Measurements from ENCODE around the gene PFKM. TPM values are rescaled to one million over a fixed set of nuclear protein-coding genes. Genes with fewer than 3 reads are reported as not detected.

PFKM gene
- total RNA-seq, 2 donors from 2014 or later, result 90.0 to 107 TPM

GRCh38 chr12:48160807-48161206 lies 41.6 kb downstream of the PFKM start:
- Histone ChIP-seq H3K9me3 (ENCODE audit: control insufficient read depth, low read length) (no peaks in the 10 kb centered on the region), H3K27ac (ENCODE audit: low read depth, low read length) (no peak overlapping the region), H3K36me3 (ENCODE audit: control insufficient read depth, insufficient read depth, low read length) (no peaks in the 10 kb centered on the region), H3K9ac (ENCODE audit: extremely low read depth, low read length, poor library complexity, severe bottlenecking) (no peak overlapping the region), H3K4me1 (ENCODE audit: control insufficient read depth, insufficient read depth, low read length) (no peaks in the 10 kb centered on the region), H3K27me3 (ENCODE audit: control insufficient read depth, insufficient read depth, low read length, poor library complexity, severe bottlenecking) (peaks cover 31% of the 10 kb centered on the region), H3K4me3 (ENCODE audit: low read length) (no peak overlapping the region)
- peaks cover 33% of the 10 kb centered on the region for H3K27me3 Mint-ChIP-seq (ENCODE audit: insufficient read depth)
- no peak overlapping the region for H3K4me3 Mint-ChIP-seq
- no peaks in the 10 kb centered on the region for H3K36me3 Mint-ChIP-seq (ENCODE audit: low read depth)
- peaks cover 6% of the 10 kb centered on the region for H3K4me1 Mint-ChIP-seq
- no peak for DNase-seq
- TF ChIP-seq CTCF (conservative IDR thresholded peaks at IDR 0.05), result no peak
- H3K27ac Mint-ChIP-seq, result no peak overlapping the region
- 83 to 86% methylated on average over 1 to 2 of the region's 2 CpGs for WGBS, 2 experiments (ENCODE audit: insufficient coverage in 1 of 2, insufficient read length in 1 of 2)
- no peaks in the 10 kb centered on the region for H3K9me3 Mint-ChIP-seq

- Mint-ChIP-seq H3K4me3 (no peak overlapping the region), H3K27ac (no peak overlapping the region), H3K4me1 (no peaks in the 10 kb centered on the region), H3K9me3 (no peaks in the 10 kb centered on the region), H3K27me3 (ENCODE audit: insufficient read depth) (peaks cover 42% of the 10 kb centered on the region), H3K36me3 (ENCODE audit: low read depth) (no peaks in the 10 kb centered on the region)
- no peaks in the 10 kb centered on the region for H3K9me3 ChIP-seq (ENCODE audit: control insufficient read depth, low read length)
- no peak overlapping the region for H3K27ac ChIP-seq (ENCODE audit: low read depth, low read length)
- H3K4me3 ChIP-seq (ENCODE audit: low read length), result no peak overlapping the region
- H3K9ac ChIP-seq (ENCODE audit: extremely low read depth, low read length, poor library complexity, severe bottlenecking), result no peak overlapping the region
- no peaks in the 10 kb centered on the region for H3K4me1 ChIP-seq (ENCODE audit: control insufficient read depth, insufficient read depth, low read length)
- H3K27me3 ChIP-seq (ENCODE audit: control insufficient read depth, insufficient read depth, low read length, poor library complexity, severe bottlenecking), result peaks cover 39% of the 10 kb centered on the region
- no peaks in the 10 kb centered on the region for H3K36me3 ChIP-seq (ENCODE audit: control insufficient read depth, insufficient read depth, low read length)
- no peak for TF ChIP-seq CTCF (conservative IDR thresholded peaks at IDR 0.05)
- DNase-seq, result no peak
- 69 to 85% methylated on average over 2 to 4 of the region's 5 CpGs for WGBS, 2 experiments (ENCODE audit: insufficient coverage in 1 of 2, insufficient read length in 1 of 2)
Observed at GRCh38 chr12:48163150-48163747, 44.1 kb downstream of the PFKM start.

DNA sequence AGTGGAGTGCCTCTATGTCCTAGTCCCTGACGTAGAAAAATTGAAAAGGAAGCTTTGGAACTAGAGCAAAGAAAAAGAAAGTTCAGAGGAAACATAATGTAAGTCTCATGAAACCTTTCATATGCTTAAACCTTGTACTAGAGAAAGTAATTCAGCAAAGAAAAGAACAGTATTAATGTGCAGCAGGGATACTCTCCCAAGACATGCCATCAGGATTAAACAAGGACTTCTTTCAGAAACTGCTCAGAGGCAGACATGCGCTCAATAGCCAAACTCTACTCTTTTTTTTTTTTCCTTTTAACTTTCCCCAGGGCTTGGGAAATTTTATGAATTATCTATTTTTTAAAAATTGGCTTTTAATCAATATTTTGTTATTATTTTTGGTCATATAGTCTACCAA lies 45.3 kb downstream of the PFKM start:
- Histone ChIP-seq H3K9ac (ENCODE audit: extremely low read depth, low read length, poor library complexity, severe bottlenecking) (no peak overlapping the region), H3K4me3 (ENCODE audit: low read length) (no peak overlapping the region), H3K4me1 (ENCODE audit: control insufficient read depth, insufficient read depth, low read length) (no peaks in the 10 kb centered on the region), H3K36me3 (ENCODE audit: control insufficient read depth, insufficient read depth, low read length) (no peaks in the 10 kb centered on the region), H3K27ac (ENCODE audit: low read depth, low read length) (no peak overlapping the region), H3K27me3 (ENCODE audit: control insufficient read depth, insufficient read depth, low read length, poor library complexity, severe bottlenecking) (peaks cover 39% of the 10 kb centered on the region), H3K9me3 (ENCODE audit: control insufficient read depth, low read length) (no peaks in the 10 kb centered on the region)
- H3K36me3 Mint-ChIP-seq (ENCODE audit: low read depth), result no peaks in the 10 kb centered on the region
- H3K27me3 Mint-ChIP-seq (ENCODE audit: insufficient read depth), result peaks cover 48% of the 10 kb centered on the region
- no peak for DNase-seq
- H3K27ac Mint-ChIP-seq, result no peak overlapping the region
- no peaks in the 10 kb centered on the region for H3K9me3 Mint-ChIP-seq
- no peak overlapping the region for H3K4me3 Mint-ChIP-seq
- H3K4me1 Mint-ChIP-seq, result no peaks in the 10 kb centered on the region
- TF ChIP-seq CTCF (conservative IDR thresholded peaks at IDR 0.05), result no peak
- WGBS, 2 experiments (ENCODE audit: insufficient coverage in 1 of 2, insufficient read length in 1 of 2), result 98 to 100% methylated on average over 1 to 2 of the region's 2 CpGs

Data from endodermal cell (in vitro differentiated cells).